B cell (primary cell): Measurements from ENCODE around the gene PGS1. TPM values are rescaled to one million over a fixed set of nuclear protein-coding genes. Genes with fewer than 3 reads are reported as not detected.

Experiments
- ATAC-seq: fragments of 200-7000 bp; cut with Tn5 transposase; one replicate; pipeline ENCODE4 v1.10.0; 2021; ENCODE audit warnings: low read depth, mild to moderate bottlenecking, moderate number of reproducible peaks, moderate library complexity
- CTCF ChIA-PET: fragments of 350-600 bp; sonication (Branson Sonifier 250); formaldehyde crosslinking; loops from one replicate; lab custom pipeline; 2021; ENCODE audit warnings: antibody characterized with exemption, inconsistent platforms; lab: Charles Lee
- POLR2A ChIA-PET: fragments of 350-600 bp; sonication (Branson Sonifier 250); formaldehyde crosslinking; loops from one replicate; lab custom pipeline; 2021; ENCODE audit warnings: antibody characterized with exemption; lab: Charles Lee
- DNase-seq: peaks from one replicate; pipeline ENCODE4 v3.0.0; 2013
- H2AFZ ChIP-seq: 2 replicates; pipeline ENCODE4 v1.6.1; 2012; ENCODE audit warnings: mild to moderate bottlenecking, low read depth, low read length; ENCODE audit not compliant: insufficient read depth, poor library complexity, severe bottlenecking
- H3K27ac ChIP-seq, 2 donors: 1 replicate in 1 of 2; 2 replicates in 1 of 2; pipeline ENCODE4 v1.5.1; 2012 to 2013; ENCODE audit warnings: low read length in 2 of 2, mild to moderate bottlenecking in 2 of 2, moderate library complexity in 1 of 2
- H3K27me3 ChIP-seq, 4 experiments: fragments of 200-600 bp in 1 of 4; sonication (generic) in 1 of 4; replicated peaks in 1 of 4; 1 replicate in 2 of 4; 2 replicates in 2 of 4; pipeline versions ENCODE4 v1.6.1 to v1.7.0; 2013 to 2016; ENCODE audit warnings: low read length in 3 of 4, mild to moderate bottlenecking in 2 of 4, mixed read lengths in 1 of 4, moderate library complexity in 1 of 4; ENCODE audit not compliant: insufficient read depth in 4 of 4, control insufficient read depth in 3 of 4; ENCODE audit errors: control extremely low read depth in 1 of 4
- H3K36me3 ChIP-seq, 2 experiments: replicated peaks in 1 of 2; 1 replicate in 1 of 2; 2 replicates in 1 of 2; pipeline versions ENCODE4 v1.6.1 to v1.7.1; 2013; ENCODE audit warnings: low read length in 1 of 2; ENCODE audit not compliant: insufficient read depth in 2 of 2, control insufficient read depth in 1 of 2; ENCODE audit errors: control extremely low read depth in 1 of 2, extremely low read depth in 1 of 2
- H3K4me1 ChIP-seq, 2 donors: fragments of 200-600 bp in 1 of 2; sonication (generic) in 1 of 2; 1 replicate in 1 of 2; 2 replicates in 1 of 2; pipeline versions ENCODE4 v1.5.1 to v1.6.1; 2013 to 2017; ENCODE audit warnings: low read length in 2 of 2; ENCODE audit not compliant: control insufficient read depth in 2 of 2, insufficient read depth in 2 of 2
- H3K4me2 ChIP-seq: replicated peaks from 2 replicates; pipeline ENCODE3; 2012; ENCODE audit warnings: mild to moderate bottlenecking, low read depth, low read length; ENCODE audit not compliant: poor library complexity, severe bottlenecking
- H3K4me3 ChIP-seq, 5 experiments: fragments of 200-600 bp in 1 of 5; sonication (generic) in 1 of 5; 1 replicate in 3 of 5; 2 replicates in 2 of 5; pipeline versions ENCODE4 v1.5.1 to v1.7.0; 2011 to 2016; ENCODE audit warnings: low read length in 4 of 5, mild to moderate bottlenecking in 4 of 5, low read depth in 2 of 5, control low read depth in 1 of 5, moderate library complexity in 1 of 5; ENCODE audit not compliant: insufficient read depth in 1 of 5; ENCODE audit errors: control extremely low read depth in 1 of 5, extremely low read depth in 1 of 5
- H3K79me2 ChIP-seq: fragments of 200-600 bp; sonication (generic); one replicate; pipeline ENCODE4 v1.6.0; 2016; ENCODE audit warnings: low read length; ENCODE audit not compliant: control insufficient read depth, insufficient read depth
- H3K9ac ChIP-seq: fragments of 200-600 bp; sonication (generic); 2 replicates; pipeline ENCODE4 v1.6.1; 2017; ENCODE audit warnings: mild to moderate bottlenecking, low read length, moderate library complexity
- H3K9me3 ChIP-seq, 3 donors: one replicate each; pipeline versions ENCODE4 v1.6.1 to v1.7.1; 2013; ENCODE audit warnings: low read length in 2 of 3; ENCODE audit not compliant: control insufficient read depth in 2 of 3, insufficient read depth in 1 of 3; ENCODE audit errors: control extremely low read depth in 1 of 3
- H4K20me1 ChIP-seq: 2 replicates; pipeline ENCODE4 v1.6.0; 2012; ENCODE audit warnings: mild to moderate bottlenecking, low read length; ENCODE audit not compliant: insufficient read depth, control insufficient read depth, poor library complexity, severe bottlenecking
- H3K27ac Mint-ChIP-seq: one replicate; pipeline ENCODE4 v1.8.0; 2021; ENCODE audit warnings: mixed read lengths
- H3K27me3 Mint-ChIP-seq: one replicate; pipeline ENCODE4 v1.8.0; 2021; ENCODE audit warnings: mixed read lengths
- H3K4me1 Mint-ChIP-seq: one replicate; pipeline ENCODE4 v1.8.0; 2021; ENCODE audit warnings: mixed read lengths
- H3K4me3 Mint-ChIP-seq: one replicate; pipeline ENCODE4 v1.8.0; 2021; ENCODE audit warnings: mixed read lengths
- H3K9me3 Mint-ChIP-seq: one replicate; pipeline ENCODE4 v1.8.0; 2022; ENCODE audit warnings: mixed read lengths; ENCODE audit not compliant: insufficient read depth
- CTCF ChIP-seq: fragments of 200-600 bp; IDR thresholded peaks from one replicate; pipeline ENCODE4 v1.8.0; 2022; ENCODE audit warnings: antibody characterized with exemption, mild to moderate bottlenecking
- EZH2 ChIP-seq: IDR thresholded peaks from 2 replicates; pipeline ENCODE4 v1.6.1; 2012; ENCODE audit warnings: borderline replicate concordance, low read depth, mild to moderate bottlenecking, moderate library complexity, low read length; ENCODE audit not compliant: insufficient read depth, poor library complexity, severe bottlenecking
- WGBS: methylation state at CpG from one replicate; pipeline ENCODE4 v1.1.5; 2013; ENCODE audit warnings: missing lambda C conversion rate; ENCODE audit not compliant: insufficient coverage; 5-methylcytosine and 5-hydroxymethylcytosine counted together
- intact Hi-C: fragments of 100-400 bp; cut with micrococcal nuclease; formaldehyde crosslinking; loops from one replicate; pipeline ENCODE4 v1.10.0; 2022
- polyA plus RNA-seq: library from polyadenylated mRNA; depleted of rRNA; stranded (reverse); fragments of >200 nt; gene quantifications from 2 replicates; pipeline ENCODE4 v1.2.3, GENCODE V29; 2012
- total RNA-seq, 2 donors: library from RNA; stranded (reverse); fragments of 120-200 nt in 1 of 2; gene quantifications; 1 replicate in 1 of 2; 2 replicates in 1 of 2; pipeline versions ENCODE4 v1.2.3 to v1.2.4, GENCODE V29; 2013 to 2022

The PGS1 gene
- total and polyA plus RNA-seq, 2 donors (not counting 1 experiment from before 2014, with no cell fraction given), result 85.1 to 88.3 TPM

GRCh38 chr17:78358538-78359320, 19.7 kb upstream of the PGS1 start:
- peaks cover 13% of the 10 kb centered on the region for H4K20me1 ChIP-seq
- CTCF ChIA-PET, result interaction anchor here (1.0 to 9.1 kb wide), 5 partner anchors 9 to 273 kb away, joined by 3 to 171 read pairs (median 7); no protein-coding TSS in a partner anchor
- H3K27me3 ChIP-seq, result peaks cover 0 to 29% (median 4%) of the 10 kb centered on the region in 4 experiments
- TF ChIP-seq EZH2 (no peak), CTCF (no peak)
- H3K4me1 ChIP-seq, result peaks cover 40 to 58% of the 10 kb centered on the region in 2 donors
- no peaks in the 10 kb centered on the region for H3K9me3 ChIP-seq
- H3K27ac Mint-ChIP-seq, result peak overlapping the region; percentile 3
- no peak for ATAC-seq
- peak overlapping the region; percentile 98 for H3K4me2 ChIP-seq
- peak overlapping the region in 4 of 5 experiments; percentile 31 to 76 (median 64) for H3K4me3 ChIP-seq
- peaks cover 0 to 4% of the 10 kb centered on the region in 2 experiments for H3K36me3 ChIP-seq
- peak overlapping the region; percentile 83 for H3K4me3 Mint-ChIP-seq
- peak overlapping the region; percentile 78 for H2AFZ ChIP-seq
- H3K79me2 ChIP-seq, result no peaks in the 10 kb centered on the region
- H3K4me1 Mint-ChIP-seq, result peaks cover 49% of the 10 kb centered on the region
- WGBS, result 31% methylated on average over 71 of the region's 72 CpGs
- H3K27ac ChIP-seq, result no peak overlapping the region
- DNase-seq, result peak; percentile 72
- intact Hi-C loops, result no loop called here
- H3K9ac ChIP-seq, result peak overlapping the region; percentile 64
- POLR2A ChIA-PET, result interaction anchor here (0.9 to 1.4 kb wide), 3 partner anchors 14 to 104 kb away, joined by 3 to 6 read pairs (median 5); no protein-coding TSS in a partner anchor
- H3K27me3 Mint-ChIP-seq, result peaks cover 9% of the 10 kb centered on the region
- H3K9me3 Mint-ChIP-seq, result no peaks in the 10 kb centered on the region
